Sigmoid colon (tissue), 7 donors: ENCODE measurements around the gene HDAC8. TPM values are rescaled to one million over a fixed set of nuclear protein-coding genes. Genes with fewer than 3 reads are reported as not detected.

ENCODE experiments used
- DNase-seq: peaks from one replicate; pipeline ENCODE4 v3.0.0-alpha.2; 2019
- H3K27ac ChIP-seq, 4 donors: fragments of 200-600 bp; sonication (generic); one replicate each; pipeline ENCODE4 v1.5.1; 2016 to 2019; ENCODE audit warnings: mild to moderate bottlenecking in 1 of 4
- H3K27me3 ChIP-seq, 3 donors: fragments of 200-600 bp; sonication (generic); one replicate each; pipeline ENCODE4 v1.5.1; 2019; ENCODE audit warnings: mild to moderate bottlenecking in 1 of 3
- H3K36me3 ChIP-seq, 4 donors: fragments of 200-600 bp; sonication (generic); one replicate each; pipeline ENCODE4 v1.5.1; 2016 to 2019
- H3K4me1 ChIP-seq, 4 donors: fragments of 200-600 bp; sonication (generic); one replicate each; pipeline ENCODE4 v1.5.1; 2017 to 2019
- H3K4me3 ChIP-seq, 4 donors: fragments of 200-600 bp; sonication (generic); one replicate each; pipeline ENCODE4 v1.5.1; 2017 to 2019; ENCODE audit warnings: mild to moderate bottlenecking in 2 of 4, moderate library complexity in 1 of 4
- H3K9me3 ChIP-seq, 4 donors: fragments of 200-600 bp in 3 of 4; sonication (generic) in 3 of 4; one replicate each; pipeline versions ENCODE4 v1.5.1 to v1.6.1; 2013 to 2019
- CTCF ChIP-seq, 4 experiments: fragments of 450-650 bp in 3 of 4; fragments of 200-600 bp in 1 of 4; IDR thresholded peaks; one replicate each; pipeline ENCODE4 v1.5.1; 2016 to 2019; ENCODE audit warnings: antibody characterized with exemption in 4 of 4, mild to moderate bottlenecking in 3 of 4, moderate library complexity in 2 of 4
- EP300 ChIP-seq, 4 donors: sonication (generic); formaldehyde crosslinking; IDR thresholded peaks; one replicate each; pipeline ENCODE4 v1.6.1; 2017; ENCODE audit warnings: antibody characterized with exemption in 4 of 4
- POLR2A ChIP-seq, 2 donors: fragments of 450-650 bp; IDR thresholded peaks; one replicate each; pipeline ENCODE4 v1.6.1; 2016; ENCODE audit warnings: antibody characterized with exemption in 2 of 2, mild to moderate bottlenecking in 2 of 2, moderate library complexity in 2 of 2
- POLR2AphosphoS5 ChIP-seq, 4 donors: sonication (generic); formaldehyde crosslinking; IDR thresholded peaks; one replicate each; pipeline ENCODE4 v1.6.1; 2017; ENCODE audit warnings: antibody characterized with exemption in 4 of 4
- WGBS, 2 donors: extraction: QIAGEN DNeasy Blood & Tissue Kit; methylation state at CpG; one replicate each; pipeline ENCODE4 v1.1.7; 2013; 5-methylcytosine and 5-hydroxymethylcytosine counted together
- intact Hi-C: fragments of 100-400 bp; cut with DNase I; formaldehyde crosslinking; loops from one replicate; pipeline ENCODE4 v1.15.1; 2023
- polyA plus RNA-seq, 3 donors: library from polyadenylated mRNA; stranded (reverse); fragments of 200-250 nt; gene quantifications; one replicate each; pipeline ENCODE4 v1.2.3, GENCODE V29; 2013
- total RNA-seq, 4 donors: library from RNA; depleted of rRNA; stranded (reverse); fragments of >200 nt; gene quantifications; one replicate each; pipeline ENCODE4 v1.1.0, GENCODE V29; 2016
- donor health status: healthy with polysubstance abuse.
- donor health status: Bipolar disorder and iron deficiency.
- donor health status: healthy.

HDAC8 gene
- total and polyA plus RNA-seq, 7 donors: 13.2 to 44.0 (median 30.4) TPM

GRCh38 chrX:72309297-72310071 lies 263.2 kb downstream of the HDAC8 start:
- no peaks in the 10 kb centered on the region for H3K36me3 ChIP-seq
- peaks cover 0 to 44% (median 22%) of the 10 kb centered on the region in 3 donors for H3K27me3 ChIP-seq
- H3K9me3 ChIP-seq: no peaks in the 10 kb centered on the region
- peak overlapping the region in 3 of 4 donors; percentile 27 to 36 (median 32) for H3K4me3 ChIP-seq
- no peak for DNase-seq
- H3K4me1 ChIP-seq: peaks cover 0 to 50% (median 40%) of the 10 kb centered on the region in 4 donors
- no peak overlapping the region for H3K27ac ChIP-seq
- 26 to 27% methylated on average over 15 of the region's 15 CpGs for WGBS, 2 donors
- intact Hi-C loops: loop anchor here (10.0 kb wide), 1 partner anchor 225 kb away; no protein-coding TSS in a partner anchor
- TF ChIP-seq POLR2AphosphoS5 (IDR thresholded peaks at IDR 0.05): no peak
- TF ChIP-seq POLR2A (IDR thresholded peaks at IDR 0.05): no peak
- no peak for TF ChIP-seq EP300 (IDR thresholded peaks at IDR 0.05)
- TF ChIP-seq CTCF (IDR thresholded peaks at IDR 0.05): no peak

GRCh38 chrX:72308566-72309296 lies 263.9 kb downstream of the HDAC8 start:
- intact Hi-C loops: loop anchor here (10.0 kb wide), 1 partner anchor 226 kb away; no protein-coding TSS in a partner anchor
- peak overlapping the region in 3 of 4 donors; percentile 27 to 36 (median 32) for H3K4me3 ChIP-seq
- 1% methylated on average over 24 of the region's 24 CpGs for WGBS, 2 donors
- DNase-seq: peak; percentile 79
- no peak overlapping the region for H3K27ac ChIP-seq
- H3K4me1 ChIP-seq: peaks cover 0 to 52% (median 36%) of the 10 kb centered on the region in 4 donors
- H3K27me3 ChIP-seq: peaks cover 0 to 44% (median 26%) of the 10 kb centered on the region in 3 donors
- H3K36me3 ChIP-seq: no peaks in the 10 kb centered on the region
- no peaks in the 10 kb centered on the region for H3K9me3 ChIP-seq
- TF ChIP-seq POLR2AphosphoS5 (IDR thresholded peaks at IDR 0.05) (peak in 1 of 4 donors; percentile 56), CTCF (IDR thresholded peaks at IDR 0.05) (no peak)

GRCh38 chrX:72308209-72308565 lies 264.5 kb downstream of the HDAC8 start:
- H3K27ac ChIP-seq: no peak overlapping the region
- TF ChIP-seq EP300 (IDR thresholded peaks at IDR 0.05): no peak
- TF ChIP-seq CTCF (IDR thresholded peaks at IDR 0.05): no peak
- TF ChIP-seq POLR2A (IDR thresholded peaks at IDR 0.05): no peak
- no peak for TF ChIP-seq POLR2AphosphoS5 (IDR thresholded peaks at IDR 0.05)
- H3K36me3 ChIP-seq: no peaks in the 10 kb centered on the region
- DNase-seq: no peak
- peaks cover 0 to 52% (median 33%) of the 10 kb centered on the region in 4 donors for H3K4me1 ChIP-seq
- peak overlapping the region in 2 of 4 donors; percentile 32 to 58 for H3K4me3 ChIP-seq
- H3K9me3 ChIP-seq: no peaks in the 10 kb centered on the region
- peaks cover 0 to 48% (median 29%) of the 10 kb centered on the region in 3 donors for H3K27me3 ChIP-seq
- intact Hi-C loops: loop anchor here (10.0 kb wide), 1 partner anchor 227 kb away; no protein-coding TSS in a partner anchor
- WGBS, 2 donors: 3 to 7% methylated on average over 11 of the region's 11 CpGs

DNA sequence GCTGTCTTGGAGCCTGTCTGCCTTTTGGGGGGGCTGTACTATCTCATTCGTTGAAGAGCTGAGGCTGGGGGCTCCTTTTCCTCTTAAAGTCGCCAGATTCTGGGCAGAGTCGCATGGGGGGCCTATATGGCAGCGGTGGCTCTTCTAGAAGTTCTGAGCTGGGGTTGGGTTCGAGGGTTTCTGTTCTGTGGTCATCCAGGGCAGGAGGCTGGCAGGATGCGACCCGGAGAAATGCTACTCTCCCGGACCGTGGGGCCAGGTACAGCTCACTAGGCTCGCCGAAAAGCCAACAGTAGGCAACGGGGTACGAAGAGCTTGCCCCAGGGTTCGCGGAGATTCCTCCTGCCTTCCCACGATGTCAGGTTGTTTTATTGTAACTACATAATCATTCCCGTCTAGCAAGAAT lies 265.0 kb downstream of the HDAC8 start:
- Histone ChIP-seq H3K36me3 (no peaks in the 10 kb centered on the region), H3K27ac (peak overlapping the region in 2 of 4 donors; percentile 54 to 58), H3K4me3 (peak overlapping the region; percentile 31 to 58 (median 51)), H3K4me1 (peaks cover 0 to 52% (median 33%) of the 10 kb centered on the region in 4 donors), H3K9me3 (no peaks in the 10 kb centered on the region), H3K27me3 (peaks cover 0 to 52% (median 31%) of the 10 kb centered on the region in 3 donors)
- WGBS, 2 donors: 3 to 5% methylated on average over 17 of the region's 17 CpGs
- intact Hi-C loops: loop anchor here (1.0 to 10.0 kb wide), 2 partner anchors 30 to 227 kb away; partner anchors contain the start of gene RPS4X
- TF ChIP-seq EP300 (IDR thresholded peaks at IDR 0.05) (no peak), CTCF (IDR thresholded peaks at IDR 0.05) (no peak), POLR2AphosphoS5 (IDR thresholded peaks at IDR 0.05) (no peak), POLR2A (IDR thresholded peaks at IDR 0.05) (no peak)
- no peak for DNase-seq
